GM21619 (cell line): ENCODE results near the gene EFCAB5.
"Not testable (repeated sequence)": the region's sequence is repeated elsewhere in the genome, so short reads cannot be mapped to it uniquely, and the experiment has no call there.

Source experiments
- ATAC-seq: cut with Tn5 transposase; IDR thresholded peaks from one replicate; pipeline ENCODE4 v1.9.1; 2021; ENCODE audit not compliant: unreplicated experiment

The EFCAB5 gene

DNA sequence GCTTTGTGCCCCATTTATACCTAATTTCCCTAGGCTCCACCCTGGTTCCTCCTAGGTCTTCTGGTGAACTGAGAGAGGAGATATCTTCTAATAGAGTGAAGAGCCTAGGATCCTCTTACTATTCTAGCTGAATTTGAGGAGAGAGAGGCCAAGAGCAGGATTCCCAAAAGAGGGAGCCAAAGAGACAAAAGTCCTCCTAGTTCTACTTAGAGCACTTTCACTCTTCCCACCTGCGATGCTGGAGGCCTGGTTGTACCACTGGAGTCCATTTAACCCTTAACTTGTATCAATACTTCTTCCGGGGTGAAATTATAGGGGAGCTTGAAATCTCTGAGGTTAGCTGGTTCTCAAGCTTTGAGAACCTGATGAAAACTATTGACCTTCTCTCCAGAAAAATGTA is 8.1 kb upstream of the EFCAB5 start:
- ATAC-seq, result no peak

DNA sequence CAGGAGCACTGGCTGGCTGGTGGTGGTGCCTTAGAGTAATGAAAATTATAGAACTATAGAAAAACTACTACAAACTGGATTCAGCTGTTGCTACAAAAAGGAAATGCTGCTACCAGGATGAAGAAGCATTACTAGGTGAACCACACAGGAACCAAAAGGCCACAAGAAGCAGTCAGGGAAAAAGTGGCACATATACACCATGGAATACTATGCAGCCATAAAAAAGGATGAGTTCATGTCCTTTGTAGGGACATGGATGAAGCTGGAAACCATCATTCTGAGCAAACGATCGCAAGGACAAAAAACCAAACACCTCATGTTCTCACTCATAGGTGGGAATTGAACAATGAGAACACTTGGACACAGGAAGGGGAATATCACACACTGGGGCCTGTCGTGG is 5.5 kb upstream of the EFCAB5 start:
- not testable (repeated sequence) for ATAC-seq

DNA sequence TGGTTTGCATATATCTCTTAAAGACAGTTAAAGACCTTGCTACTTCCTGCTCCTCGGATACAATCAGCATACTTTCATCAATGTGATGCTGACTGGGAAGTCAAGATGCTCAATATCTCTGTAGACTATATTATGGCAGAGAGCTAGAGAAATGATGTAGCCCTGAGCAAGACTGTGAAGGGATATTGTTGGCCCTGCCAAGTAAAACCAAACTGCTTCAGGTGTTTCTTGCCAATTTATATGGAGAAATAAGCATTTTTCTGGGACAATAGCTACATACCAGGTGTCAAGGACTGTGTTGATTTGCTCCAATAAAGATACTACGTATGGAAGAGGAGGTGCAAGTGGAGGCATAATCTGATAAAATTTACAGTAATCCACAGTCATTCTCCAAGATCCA is 4.7 kb upstream of the EFCAB5 start:
- no peak for ATAC-seq

DNA sequence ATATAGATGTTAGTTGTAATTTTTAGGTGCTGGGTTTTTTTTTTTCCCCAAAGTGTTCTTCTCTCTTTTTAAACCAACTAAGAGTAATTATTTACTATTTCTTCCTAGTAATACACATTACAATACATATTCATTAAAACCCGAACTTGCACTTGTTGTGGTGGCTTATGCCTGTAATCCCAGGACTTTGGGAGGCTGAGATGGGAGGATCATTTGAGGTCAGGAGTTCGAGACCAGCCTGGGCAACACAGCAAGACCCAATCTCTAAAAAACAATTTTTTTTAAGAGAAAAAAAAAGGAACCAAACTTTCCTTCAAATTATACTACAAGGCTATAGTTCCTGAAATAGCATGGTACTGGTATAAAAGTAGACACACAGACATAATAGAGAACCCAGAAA is 3.8 kb downstream of the EFCAB5 start:
- ATAC-seq, result no peak

DNA sequence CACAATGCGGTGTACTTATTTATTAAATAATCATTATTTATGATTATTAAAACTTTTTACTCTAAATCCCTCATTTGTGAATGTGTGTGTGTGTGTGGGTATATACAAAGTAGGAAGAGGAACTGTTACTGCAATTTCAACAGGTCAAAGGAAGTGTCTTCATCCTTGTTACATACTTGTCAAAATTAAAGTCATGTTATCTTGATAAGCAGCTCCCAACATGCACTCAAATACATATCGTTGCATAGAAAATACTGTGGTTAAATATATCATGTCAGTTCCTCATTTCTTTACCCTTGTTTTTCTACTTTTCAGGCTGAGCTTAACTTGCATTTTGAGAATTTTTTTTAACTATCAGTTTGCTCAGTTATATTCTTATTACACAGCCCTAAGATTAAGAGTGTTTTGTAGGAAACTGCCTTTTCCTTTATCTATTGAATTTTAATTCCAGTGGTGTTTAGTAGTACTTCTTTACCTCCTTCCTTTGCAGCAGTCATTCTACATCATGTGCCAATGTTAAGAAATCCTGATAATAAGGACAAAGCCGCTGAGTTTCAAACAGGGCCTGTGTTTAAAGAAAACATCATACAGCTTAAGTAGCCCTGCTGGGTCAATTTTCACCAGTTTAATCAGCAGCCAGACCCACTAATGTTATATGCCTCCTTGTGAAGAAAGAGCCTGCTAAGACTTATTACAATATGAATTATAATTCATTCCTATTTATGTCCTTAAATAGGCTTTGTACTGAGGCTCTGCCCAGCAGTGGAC is 7.2 kb downstream of the EFCAB5 start:
- ATAC-seq, result no peak

DNA sequence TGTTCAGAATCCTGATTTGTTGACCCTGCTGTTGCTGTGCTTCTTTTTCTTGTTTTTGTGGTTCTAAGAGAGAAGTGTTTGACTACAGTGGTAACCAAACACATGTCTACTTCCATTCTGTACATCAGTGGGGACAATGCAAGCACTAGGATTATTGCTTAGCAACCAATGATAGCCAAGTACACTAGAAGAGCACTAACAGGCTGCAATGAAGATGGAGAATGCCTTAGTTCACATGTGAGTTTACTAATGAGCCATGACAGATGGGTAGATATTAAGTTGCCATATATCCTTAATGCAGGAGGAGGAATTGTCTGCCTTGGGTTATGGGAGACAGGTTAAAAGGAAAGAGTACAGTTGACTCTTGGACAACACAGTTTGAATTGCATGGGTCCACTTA is 8.3 kb downstream of the EFCAB5 start:
- no peak for ATAC-seq

DNA sequence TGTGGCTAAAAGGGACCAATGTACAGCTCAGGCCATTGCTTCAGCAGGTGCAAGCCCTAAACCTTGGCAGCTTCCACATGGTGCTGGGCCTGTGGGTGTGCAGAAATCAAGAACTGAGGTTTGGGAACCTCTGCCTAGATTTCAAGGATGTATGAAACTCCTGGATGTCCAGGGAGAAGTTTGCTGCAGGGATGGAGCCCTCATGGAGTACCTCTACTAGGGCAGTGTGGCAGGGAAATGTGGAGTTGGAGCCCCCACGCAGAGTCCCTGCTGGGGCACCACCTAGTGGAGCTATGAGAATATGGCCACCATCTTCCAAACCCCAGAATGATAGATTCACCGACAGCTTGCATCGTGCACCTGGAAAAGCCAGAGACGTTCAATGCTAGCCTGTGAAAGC is 13.0 kb downstream of the EFCAB5 start:
- ATAC-seq, result no peak

DNA sequence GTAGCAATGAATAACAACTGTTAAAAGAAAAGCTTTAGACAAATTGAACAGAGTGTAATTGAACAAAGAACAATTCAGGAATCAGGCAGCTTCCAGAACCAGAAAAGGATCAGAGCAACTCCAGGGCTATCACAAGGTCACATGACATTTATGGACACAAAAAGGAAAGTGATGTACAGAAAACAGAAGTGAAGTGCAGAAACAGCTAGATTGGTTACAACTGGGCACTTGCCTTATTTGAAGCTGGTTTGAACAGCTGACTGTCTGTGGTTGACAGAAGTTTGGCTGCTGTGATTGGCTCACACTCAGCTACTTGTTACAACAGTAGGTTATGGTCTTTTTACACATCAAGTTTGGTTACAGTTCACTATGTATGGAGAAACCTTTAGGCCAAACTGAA is 14.8 kb downstream of the EFCAB5 start:
- ATAC-seq, result no peak

DNA sequence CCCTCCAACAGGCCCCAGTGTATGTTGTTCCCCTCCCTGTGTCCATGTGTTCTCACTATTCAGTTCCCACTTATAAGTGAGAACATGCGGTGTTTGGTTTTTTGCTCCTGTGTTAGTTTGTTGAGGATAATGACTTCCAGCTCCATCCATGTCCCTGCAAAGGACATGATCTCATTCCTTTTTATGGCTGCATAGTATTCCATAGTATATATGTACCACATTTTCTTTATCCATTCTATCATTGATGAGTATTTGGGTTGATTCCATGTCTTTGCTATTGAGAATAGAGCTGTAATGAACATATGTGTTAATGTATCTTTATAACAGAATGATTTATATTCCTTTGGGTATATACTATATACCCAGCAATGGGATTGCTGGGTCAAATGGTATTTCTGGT is 16.1 kb downstream of the EFCAB5 start:
- not testable (repeated sequence) for ATAC-seq

DNA sequence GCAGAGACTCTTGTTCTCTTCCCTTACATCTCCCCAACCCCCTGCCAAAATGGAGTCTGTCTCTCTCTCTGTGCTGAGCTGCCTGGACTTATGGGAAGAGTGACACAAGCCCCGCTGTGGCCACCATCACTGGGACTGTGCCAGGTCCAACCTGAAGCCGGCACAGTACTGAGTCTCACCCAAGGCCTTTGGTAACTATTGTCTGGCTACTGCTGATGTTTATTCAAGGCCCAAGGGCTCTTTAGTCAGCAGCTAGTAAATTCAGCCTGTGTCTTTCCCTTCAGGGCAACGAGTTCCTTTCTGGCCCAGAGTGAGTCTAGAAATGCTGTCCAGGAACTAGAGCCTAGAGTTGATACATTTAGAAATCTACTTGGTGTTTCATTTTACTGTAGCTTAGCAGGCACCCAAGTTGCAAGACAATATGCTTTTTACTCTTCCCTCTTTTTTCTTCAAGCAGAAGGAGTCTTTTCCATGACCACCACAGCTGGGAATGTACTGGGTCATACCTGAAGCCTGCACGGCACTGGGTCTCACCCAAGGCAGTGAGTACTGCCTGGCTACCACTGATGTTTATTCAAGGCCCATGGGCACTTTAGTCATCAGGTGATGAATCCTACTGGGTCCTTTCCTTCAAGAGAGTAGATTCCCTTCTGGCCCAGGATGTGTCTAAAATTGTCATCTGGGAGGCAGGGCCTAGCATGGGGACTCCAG is 17.7 kb downstream of the EFCAB5 start:
- no peak for ATAC-seq

DNA sequence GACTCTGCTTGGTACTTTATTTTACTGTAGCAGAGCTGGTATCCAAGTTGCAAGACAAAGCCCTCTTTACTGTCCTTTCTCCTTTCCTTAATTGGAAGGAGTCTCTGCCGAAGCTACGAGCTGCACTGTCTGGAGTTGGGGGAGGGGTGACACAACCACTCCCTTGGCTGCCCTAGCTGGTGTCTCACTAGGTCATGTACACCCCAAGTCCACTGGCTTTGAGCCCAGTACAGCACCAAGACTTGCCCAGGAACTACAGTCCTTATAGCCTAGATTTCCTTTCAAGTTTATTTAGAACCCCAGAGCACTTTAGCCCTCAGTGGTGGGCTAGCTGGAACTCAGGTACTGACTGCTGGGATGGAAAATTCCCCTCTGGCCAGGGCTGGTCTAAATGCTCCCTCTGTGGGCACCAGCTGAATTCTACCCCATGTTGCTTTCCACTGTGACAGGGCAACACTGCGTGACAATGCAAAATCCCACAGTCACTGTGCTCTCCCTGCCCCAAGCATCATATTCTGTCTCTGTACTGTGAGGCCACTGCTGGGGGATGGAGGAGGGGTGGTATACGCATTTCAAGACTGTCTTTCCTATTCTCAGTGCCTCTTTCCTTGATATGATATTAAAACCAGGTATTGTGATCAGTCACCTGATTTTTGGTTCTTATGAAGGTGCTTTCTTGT is 18.4 kb downstream of the EFCAB5 start:
- ATAC-seq, result no peak

DNA sequence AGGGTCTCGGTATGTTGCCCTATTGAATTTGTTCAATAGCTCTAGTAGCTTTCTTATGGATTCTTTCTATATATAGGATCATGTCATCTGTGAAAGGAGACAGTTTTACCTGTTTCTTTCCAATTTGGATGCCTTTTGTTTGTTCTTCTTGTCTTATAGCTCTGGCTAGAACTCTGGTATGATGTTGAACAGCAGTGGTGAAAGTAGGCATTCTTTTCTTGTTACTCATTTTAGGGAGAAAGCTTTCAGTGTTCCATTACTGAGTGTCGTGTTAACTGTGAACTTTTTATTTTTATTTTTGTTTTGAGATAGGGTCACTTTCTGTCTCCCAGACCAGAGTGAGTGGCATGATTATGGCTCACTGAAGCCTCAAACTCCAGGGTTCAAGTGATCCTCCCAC is 21.2 kb downstream of the EFCAB5 start:
- ATAC-seq, result no peak

DNA sequence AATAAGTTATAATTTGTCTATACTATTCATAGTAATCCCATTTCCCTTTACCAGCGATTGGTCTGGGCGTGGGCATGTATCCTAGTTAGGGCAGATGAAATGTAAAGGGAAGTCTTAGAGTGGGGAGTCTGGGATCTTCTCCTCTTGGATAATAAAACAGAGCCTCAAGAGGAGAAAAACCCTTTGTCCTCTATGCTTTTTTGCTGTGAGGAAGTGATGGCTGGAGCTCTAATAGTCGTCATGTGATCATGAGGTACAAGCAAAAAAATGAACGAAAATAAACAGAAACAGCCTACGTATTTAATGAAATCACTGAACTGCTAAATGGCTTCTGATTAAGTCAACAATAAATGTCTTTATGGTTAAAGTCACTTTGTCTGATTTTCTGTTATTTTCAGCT is 26.8 kb downstream of the EFCAB5 start:
- ATAC-seq, result no peak

DNA sequence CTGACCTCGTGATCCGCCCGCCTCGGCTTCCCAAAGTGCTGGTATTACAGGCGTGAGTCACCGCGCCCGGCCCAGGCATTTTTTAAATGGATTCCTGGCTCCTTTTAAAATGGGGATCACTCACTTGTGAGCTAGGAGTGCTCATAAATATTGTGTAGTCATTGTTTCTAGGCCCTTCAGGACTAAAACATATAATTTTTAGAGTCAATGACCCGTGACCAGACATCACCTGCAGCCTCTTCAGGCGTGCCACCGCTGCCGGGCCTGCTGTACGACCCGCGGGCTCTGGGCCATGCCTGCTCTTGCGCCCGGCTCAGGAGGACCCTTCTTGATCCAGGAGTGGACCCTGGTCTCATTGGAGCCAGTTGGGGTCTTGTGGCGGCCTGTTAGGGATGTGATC is 30.8 kb downstream of the EFCAB5 start:
- no peak for ATAC-seq

DNA sequence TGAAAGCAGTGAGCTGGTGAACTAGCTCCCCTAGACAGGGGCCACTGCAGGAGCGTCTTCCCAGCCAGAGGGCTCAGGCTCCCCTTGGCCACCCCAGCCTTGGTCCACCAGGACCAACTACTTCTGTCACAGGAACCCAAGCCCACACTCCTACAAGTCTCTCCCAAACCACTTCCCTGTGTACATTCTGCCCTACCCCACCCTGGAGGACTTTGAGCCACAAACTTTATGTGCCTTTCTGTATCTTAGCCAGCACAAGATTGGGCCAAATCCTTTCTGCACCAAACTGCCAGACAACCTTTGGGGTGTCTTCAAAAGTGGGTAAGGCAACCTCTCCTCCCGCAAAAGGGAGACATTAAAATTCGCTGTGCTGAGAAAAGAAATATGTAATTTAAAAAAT is 31.6 kb downstream of the EFCAB5 start:
- ATAC-seq, result no peak

DNA sequence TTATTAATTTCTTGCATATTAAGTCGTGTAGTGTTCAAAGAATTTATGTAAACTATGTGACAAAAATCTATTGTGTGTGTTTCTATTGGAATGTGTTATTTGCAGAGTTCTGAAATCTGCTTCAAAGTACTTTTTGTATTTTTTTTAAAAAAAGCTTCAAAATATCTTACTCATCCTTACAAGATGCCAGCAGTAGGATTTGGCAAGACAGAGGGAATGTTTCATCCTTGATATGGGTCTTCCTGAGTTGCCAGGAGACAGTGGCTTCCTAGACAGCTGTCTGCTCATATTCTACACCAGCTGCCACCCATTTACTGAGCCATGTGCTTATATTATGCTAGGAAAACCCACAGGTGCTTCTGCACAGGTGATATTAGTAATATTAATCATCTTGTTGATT is 36.4 kb downstream of the EFCAB5 start:
- no peak for ATAC-seq

DNA sequence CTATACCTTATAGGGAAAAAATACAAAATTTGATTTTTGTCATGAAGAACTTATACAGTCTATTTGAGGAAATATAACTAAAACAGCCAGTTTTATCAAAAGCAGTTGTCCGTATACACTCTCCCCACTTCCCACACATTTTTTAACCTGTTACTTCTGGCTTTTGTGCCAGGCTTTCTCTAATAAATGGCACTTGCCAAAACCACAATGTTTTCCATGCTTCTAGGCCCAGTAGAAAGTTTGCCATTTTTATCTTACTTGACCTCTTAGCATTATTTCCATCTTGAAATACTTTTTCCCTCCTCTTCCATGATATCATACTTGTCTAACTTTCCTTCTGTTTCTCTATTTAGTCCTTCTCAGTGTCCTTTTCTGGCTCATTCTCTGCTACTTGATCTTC is 38.8 kb downstream of the EFCAB5 start:
- ATAC-seq, result no peak

DNA sequence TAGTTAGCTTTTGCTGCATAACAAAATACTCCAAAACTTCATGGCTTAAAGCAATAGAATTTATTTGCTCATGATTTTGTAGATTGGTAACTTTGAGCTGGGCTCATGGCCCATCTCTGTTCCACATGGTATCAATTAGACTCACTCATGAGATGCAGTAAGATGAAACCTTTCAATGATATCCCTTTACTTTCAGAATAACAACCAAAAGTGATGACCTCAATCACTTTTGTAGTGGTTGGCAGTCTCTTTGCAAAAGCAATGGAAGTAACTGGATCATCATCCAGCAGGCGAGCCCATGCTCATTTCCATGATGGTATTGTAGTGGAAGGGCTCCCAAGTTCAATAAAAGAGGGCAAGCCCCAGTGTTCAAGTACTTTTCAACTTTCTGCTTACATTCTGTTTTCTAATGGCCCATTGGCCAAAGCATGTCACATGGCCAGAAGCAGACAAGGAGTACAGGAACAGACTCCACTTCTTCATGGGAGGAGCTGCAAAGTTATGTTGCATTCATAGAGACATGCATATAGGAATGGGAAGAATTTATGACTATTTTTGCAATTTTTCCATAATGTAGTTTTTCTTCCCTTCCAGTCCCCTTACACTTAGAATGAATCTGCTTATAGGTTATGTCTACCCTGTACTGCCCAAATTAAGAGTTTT is 41.7 kb downstream of the EFCAB5 start:
- no peak for ATAC-seq

DNA sequence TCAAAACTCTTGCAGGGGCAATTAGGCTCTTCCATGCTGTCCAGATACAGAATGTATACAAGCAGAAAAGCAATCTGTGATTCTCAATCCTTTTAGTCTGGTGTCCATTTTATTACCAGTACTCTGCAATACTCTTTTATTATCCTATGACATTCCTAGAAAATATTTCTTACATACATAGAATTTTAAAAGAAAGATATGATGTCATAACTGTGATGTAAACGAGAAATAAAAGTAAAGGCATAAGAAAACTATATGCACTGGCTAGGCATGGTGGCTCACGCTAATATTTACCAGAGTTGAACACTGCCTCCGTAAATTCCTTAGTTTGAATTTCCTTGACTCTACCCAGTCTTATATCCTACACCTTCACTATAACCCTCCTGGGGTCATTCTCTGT is 55.0 kb downstream of the EFCAB5 start:
- ATAC-seq, result no peak

DNA sequence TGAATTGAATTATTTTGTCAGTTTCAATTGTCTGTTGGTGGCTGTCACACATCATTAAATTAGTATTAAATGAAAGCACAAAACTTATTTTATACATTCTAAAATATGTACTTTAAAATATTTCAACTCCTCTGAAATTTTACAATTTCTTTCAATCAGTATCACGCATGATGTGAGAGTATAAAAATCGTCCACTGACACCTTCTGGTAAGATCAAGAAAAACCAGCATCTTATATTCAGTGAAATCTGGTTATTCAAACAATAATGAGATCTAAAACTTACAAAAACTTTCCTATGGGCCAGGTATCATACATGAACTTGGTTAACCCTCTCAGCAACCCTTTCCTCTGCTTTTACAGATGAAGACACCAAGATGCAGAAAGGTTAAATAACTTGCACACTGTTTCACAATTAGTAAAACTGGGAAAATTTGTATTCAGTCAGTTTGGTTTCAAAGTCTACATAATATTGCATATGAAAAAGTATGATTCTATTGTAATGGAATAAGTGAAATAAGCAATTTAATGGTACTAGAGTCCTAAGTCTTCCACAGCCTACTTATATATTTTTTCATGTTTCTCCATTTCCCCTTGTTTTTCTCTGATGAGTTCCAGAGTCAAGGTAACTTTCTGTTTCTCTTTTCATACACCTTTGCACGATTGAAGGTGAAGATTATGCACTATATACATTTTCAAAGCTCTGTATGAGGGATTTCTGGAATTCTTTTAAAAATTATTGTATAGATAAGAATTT is 58.7 kb downstream of the EFCAB5 start:
- ATAC-seq, result no peak

DNA sequence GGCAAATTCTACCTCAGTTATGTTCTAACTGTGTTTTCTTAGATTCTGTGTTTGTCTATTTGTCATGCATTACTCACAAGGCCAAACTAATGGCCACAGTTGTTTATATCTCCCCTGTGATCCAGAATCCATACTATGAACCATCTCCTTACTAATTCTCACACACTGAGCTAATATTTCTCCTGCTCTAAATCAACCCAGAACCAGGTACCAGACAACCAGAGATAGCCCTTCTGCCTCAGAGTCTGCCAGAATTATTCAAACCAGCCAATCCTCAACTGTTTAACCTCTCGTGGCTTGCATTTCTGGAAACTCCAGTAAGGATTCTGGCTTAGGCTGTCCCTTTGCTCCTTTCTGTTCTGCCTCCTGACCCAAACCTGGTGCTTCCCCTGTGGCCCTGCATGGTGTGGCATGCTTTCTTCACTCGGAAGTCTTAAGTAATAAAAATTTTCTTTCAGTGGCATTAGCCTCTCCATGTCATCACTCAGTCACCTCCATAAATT is 59.4 kb downstream of the EFCAB5 start:
- no peak for ATAC-seq
